ENCODE measurements around the gene STK24.

The STK24 gene

DNA sequence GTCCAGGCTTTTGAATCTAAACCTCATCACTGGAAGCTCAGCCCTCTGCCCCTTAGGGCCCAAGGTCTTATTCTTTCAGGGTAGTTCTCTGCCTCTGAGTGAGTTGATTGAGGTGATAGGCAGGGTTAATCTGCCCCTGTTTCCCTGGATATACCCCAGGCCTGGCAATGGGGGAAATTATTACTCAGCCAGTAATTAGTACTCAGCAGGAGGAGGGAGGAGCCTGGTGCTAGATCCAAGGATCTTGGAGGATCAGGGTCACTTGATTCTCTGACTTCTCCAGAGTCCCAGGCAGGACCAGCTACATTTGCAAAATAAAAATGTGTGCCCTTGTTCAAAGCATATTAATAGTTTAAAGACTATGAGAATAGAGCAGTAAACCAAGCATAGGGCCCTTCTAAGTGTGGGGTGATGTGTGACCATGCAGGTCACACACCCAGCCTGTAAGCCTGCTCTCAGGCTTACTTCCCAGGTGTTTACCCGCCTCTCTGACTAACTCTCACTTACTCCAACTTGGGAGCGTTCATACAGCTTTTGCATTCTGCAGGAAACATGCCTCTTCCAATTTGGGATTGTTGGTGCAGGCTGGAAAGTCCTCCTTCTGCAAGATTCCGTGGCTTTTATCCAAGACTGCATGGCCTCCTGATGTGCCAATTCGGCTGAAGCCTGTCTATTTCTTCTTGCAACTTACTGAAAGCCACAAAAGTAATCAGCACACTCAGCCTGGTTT, 7.9 kb upstream of the STK24 start:
- no peaks in the 10 kb centered on the region for H3K27me3 ChIP-seq (ENCODE audit: low read length)
- no peaks in the 10 kb centered on the region for H3K36me3 ChIP-seq (ENCODE audit: low read length)
- H3K4me3 ChIP-seq (ENCODE audit: insufficient read depth, low read length, poor library complexity, severe bottlenecking): no peak overlapping the region
- no peaks in the 10 kb centered on the region for H3K9me3 ChIP-seq (ENCODE audit: insufficient read depth, low read length)
- no peaks in the 10 kb centered on the region for H3F3A ChIP-seq (ENCODE audit: insufficient read depth)
- H2AFZ ChIP-seq (ENCODE audit: low read depth, low read length, severe bottlenecking): no peak overlapping the region
- no peaks in the 10 kb centered on the region for H3K79me2 ChIP-seq (ENCODE audit: insufficient read depth, low read length)
- no peak overlapping the region for H3K9ac ChIP-seq (ENCODE audit: low read length)
- no peaks in the 10 kb centered on the region for H3K9me2 ChIP-seq (replicated peaks; ENCODE audit: insufficient read depth, low read length)
- no peak for TF ChIP-seq CTCF (IDR thresholded peaks at IDR 0.05; ENCODE audit: insufficient read depth, low read length, poor library complexity, severe bottlenecking)
- no peak for TF ChIP-seq EZH2phosphoT487 (conservative IDR thresholded peaks at IDR 0.05; ENCODE audit: low read length)
- no peak overlapping the region for H3K4me2 ChIP-seq (ENCODE audit: low read depth, low read length, poor library complexity, severe bottlenecking)
- H4K20me1 ChIP-seq (ENCODE audit: low read depth, low read length): no peaks in the 10 kb centered on the region
- no peak overlapping the region for H3K27ac ChIP-seq (ENCODE audit: low read depth, low read length)

DNA sequence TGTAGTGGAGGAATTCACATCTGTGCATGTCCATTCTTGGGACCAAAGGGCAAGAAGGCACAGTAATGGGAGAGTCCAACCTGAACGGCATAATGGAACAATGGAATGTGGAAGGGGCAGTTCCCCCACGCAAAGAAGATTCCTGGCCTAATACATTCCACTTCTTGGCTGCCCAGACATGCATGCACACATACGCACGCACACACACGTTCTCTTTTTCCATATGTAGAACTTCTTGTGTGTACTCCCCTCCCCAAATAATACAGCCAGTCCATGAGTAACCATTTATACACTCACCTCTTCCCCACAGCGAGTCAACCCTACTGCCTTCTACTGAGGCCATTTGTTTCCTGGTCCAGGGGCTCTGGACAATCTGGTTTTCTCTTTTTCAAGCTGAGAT, 6.0 kb upstream of the STK24 start:
- Histone ChIP-seq H3K9me3 (ENCODE audit: insufficient read depth, low read length) (no peaks in the 10 kb centered on the region), H3K27me3 (ENCODE audit: low read length) (no peaks in the 10 kb centered on the region), H3K36me3 (ENCODE audit: low read length) (no peaks in the 10 kb centered on the region), H3K4me2 (ENCODE audit: low read depth, low read length, poor library complexity, severe bottlenecking) (no peak overlapping the region), H3K9me2 (replicated peaks; ENCODE audit: insufficient read depth, low read length) (no peaks in the 10 kb centered on the region), H3K9ac (ENCODE audit: low read length) (no peak overlapping the region), H3F3A (ENCODE audit: insufficient read depth) (peaks cover 7% of the 10 kb centered on the region), H4K20me1 (ENCODE audit: low read depth, low read length) (no peaks in the 10 kb centered on the region), H3K79me2 (ENCODE audit: insufficient read depth, low read length) (no peaks in the 10 kb centered on the region), H3K4me3 (ENCODE audit: insufficient read depth, low read length, poor library complexity, severe bottlenecking) (no peak overlapping the region), H2AFZ (ENCODE audit: low read depth, low read length, severe bottlenecking) (no peak overlapping the region), H3K27ac (ENCODE audit: low read depth, low read length) (no peak overlapping the region)
- TF ChIP-seq EZH2phosphoT487 (conservative IDR thresholded peaks at IDR 0.05; ENCODE audit: low read length) (no peak), CTCF (IDR thresholded peaks at IDR 0.05; ENCODE audit: insufficient read depth, low read length, poor library complexity, severe bottlenecking) (no peak)

- H3K4me2 ChIP-seq (ENCODE audit: low read depth, low read length, poor library complexity, severe bottlenecking): no peak overlapping the region
- H3K9me3 ChIP-seq (ENCODE audit: insufficient read depth, low read length): no peaks in the 10 kb centered on the region
- H3K4me3 ChIP-seq (ENCODE audit: insufficient read depth, low read length, poor library complexity, severe bottlenecking): no peak overlapping the region
- no peaks in the 10 kb centered on the region for H3K27me3 ChIP-seq (ENCODE audit: low read length)
- no peaks in the 10 kb centered on the region for H3K36me3 ChIP-seq (ENCODE audit: low read length)
- H3K9ac ChIP-seq (ENCODE audit: low read length): no peak overlapping the region
- TF ChIP-seq CTCF (IDR thresholded peaks at IDR 0.05; ENCODE audit: insufficient read depth, low read length, poor library complexity, severe bottlenecking) (no peak), EZH2phosphoT487 (conservative IDR thresholded peaks at IDR 0.05; ENCODE audit: low read length) (no peak)
- no peak overlapping the region for H3K27ac ChIP-seq (ENCODE audit: low read depth, low read length)
- H3K9me2 ChIP-seq (replicated peaks; ENCODE audit: insufficient read depth, low read length): no peaks in the 10 kb centered on the region
- H4K20me1 ChIP-seq (ENCODE audit: low read depth, low read length): no peaks in the 10 kb centered on the region
- H2AFZ ChIP-seq (ENCODE audit: low read depth, low read length, severe bottlenecking): no peak overlapping the region
- H3F3A ChIP-seq (ENCODE audit: insufficient read depth): peaks cover 13% of the 10 kb centered on the region
- no peaks in the 10 kb centered on the region for H3K79me2 ChIP-seq (ENCODE audit: insufficient read depth, low read length)
These were observed 5.2 kb upstream of the STK24 start for GRCh38 chr13:98581971-98582702.

Measured in SU-DHL-6 (cell line).